GM04503 (cell line): ENCODE measurements around the gene KANK2.
"Not testable (repeated sequence)": the region's sequence is repeated elsewhere in the genome, so short reads cannot be mapped to it uniquely, and the experiment has no call there.

ENCODE experiments used
- DNase-seq: peaks from one replicate; pipeline ENCODE4 v3.0.0-alpha.2; 2012; ENCODE audit warnings: low read depth

KANK2 gene

DNA sequence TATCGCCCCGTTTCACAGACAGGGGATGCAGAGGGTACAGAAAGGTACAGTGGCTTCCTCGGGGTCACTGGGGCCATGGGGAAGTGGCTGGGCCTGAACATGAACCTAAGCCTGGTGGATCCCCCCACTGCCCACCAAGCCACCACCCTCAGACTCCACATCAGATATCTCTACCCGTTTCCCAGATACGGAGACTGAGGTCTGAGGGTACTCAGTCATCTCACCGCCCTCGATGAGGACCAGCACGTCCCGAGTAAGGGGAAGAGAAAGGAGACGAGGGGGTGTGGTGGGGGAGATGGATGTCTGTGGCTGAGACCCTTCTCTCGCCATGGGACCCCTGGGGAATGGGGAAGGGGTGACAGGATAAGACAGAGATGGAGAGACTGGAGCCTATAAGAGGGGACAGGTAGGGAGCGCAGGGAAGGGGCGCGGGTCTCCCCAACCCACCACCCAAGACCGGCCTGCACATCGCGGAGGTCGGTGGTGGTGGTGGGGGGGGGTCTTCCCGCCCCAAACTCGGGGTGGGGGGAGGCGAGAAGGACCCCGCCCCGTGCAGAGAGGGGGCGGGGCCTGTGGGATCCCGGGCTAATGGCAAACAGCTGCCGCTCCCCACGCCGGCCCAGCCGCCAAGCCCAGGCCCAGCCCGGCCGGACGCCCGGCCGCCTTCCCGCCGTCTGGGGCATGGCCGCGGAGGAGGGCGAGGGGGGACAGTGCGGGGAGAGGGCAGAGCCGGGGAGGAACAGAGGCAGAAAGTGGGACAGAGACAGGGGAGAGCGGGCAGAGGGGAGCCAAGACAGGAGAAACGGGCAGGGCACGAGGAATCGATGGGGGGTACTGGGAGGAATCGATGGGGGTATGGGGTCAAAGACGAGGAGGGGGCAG is 698 bp downstream of the KANK2 start:
- no peak for DNase-seq

GRCh38 chr19:11195681-11196080 is 1.7 kb downstream of the KANK2 start:
- no peak for DNase-seq

DNA sequence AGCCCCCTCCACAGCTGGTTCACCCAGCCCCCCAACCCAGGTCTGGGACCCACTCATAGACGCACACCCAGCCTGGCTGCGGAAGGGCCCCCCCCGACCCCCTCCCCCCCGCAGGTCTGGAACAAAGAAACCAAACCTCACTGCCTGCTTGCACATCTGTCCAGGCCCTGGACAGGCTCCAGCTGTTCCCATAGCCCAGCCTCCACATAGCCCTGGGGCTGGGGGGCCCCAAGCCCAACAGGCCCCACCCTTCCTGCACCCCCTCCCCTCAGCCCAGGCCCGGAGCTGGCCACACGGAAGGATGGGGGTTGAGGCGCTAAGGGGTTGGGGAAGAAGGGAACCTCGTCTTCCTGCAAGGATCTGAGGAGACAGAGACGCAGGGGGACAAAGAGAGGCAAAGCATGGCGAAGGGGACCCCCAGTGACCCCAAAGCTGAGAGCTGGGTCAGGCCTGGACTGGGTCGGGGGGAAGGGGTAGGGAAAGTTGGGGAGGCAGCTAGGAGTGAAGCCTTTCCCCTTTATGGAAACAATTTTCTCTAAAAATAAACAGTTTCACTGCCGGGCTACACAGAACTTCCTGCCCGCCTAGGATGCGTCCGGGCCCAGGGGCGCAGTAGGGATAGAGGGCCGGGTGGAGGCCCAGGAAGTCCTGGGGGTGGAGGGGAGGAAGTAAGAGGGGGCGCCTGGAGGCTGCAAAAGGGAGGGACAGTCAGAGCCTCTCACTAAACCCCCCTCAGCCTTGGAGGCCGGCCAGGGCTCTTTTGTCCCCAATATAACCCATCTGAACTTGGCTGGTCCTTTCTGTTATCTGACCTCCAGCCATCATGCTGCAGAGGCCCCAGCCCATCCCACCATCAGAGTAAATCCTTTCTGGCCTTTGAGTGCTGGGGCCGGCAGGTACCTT is 2.4 kb downstream of the KANK2 start:
- no peak for DNase-seq

DNA sequence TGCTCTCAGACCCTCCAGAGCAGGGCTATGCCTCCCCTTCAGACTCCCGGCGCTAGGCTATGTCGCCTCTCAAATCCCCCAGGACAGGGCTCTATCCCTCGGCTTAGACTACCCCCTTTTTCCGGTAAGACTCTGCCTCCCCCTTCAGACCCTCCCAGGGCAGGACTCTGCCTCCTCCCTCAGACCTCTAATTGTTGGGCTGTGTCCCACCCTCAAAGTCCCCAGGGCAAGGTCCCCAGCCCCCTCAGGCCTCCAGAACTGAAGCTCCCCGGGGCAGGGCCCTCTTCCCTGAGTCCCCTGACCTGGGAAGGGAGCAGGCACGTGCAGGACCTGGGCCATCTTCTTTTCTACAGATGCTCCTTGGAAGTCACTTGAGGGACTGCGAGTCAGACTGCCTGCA is 3.2 kb downstream of the KANK2 start:
- DNase-seq = no peak

DNA sequence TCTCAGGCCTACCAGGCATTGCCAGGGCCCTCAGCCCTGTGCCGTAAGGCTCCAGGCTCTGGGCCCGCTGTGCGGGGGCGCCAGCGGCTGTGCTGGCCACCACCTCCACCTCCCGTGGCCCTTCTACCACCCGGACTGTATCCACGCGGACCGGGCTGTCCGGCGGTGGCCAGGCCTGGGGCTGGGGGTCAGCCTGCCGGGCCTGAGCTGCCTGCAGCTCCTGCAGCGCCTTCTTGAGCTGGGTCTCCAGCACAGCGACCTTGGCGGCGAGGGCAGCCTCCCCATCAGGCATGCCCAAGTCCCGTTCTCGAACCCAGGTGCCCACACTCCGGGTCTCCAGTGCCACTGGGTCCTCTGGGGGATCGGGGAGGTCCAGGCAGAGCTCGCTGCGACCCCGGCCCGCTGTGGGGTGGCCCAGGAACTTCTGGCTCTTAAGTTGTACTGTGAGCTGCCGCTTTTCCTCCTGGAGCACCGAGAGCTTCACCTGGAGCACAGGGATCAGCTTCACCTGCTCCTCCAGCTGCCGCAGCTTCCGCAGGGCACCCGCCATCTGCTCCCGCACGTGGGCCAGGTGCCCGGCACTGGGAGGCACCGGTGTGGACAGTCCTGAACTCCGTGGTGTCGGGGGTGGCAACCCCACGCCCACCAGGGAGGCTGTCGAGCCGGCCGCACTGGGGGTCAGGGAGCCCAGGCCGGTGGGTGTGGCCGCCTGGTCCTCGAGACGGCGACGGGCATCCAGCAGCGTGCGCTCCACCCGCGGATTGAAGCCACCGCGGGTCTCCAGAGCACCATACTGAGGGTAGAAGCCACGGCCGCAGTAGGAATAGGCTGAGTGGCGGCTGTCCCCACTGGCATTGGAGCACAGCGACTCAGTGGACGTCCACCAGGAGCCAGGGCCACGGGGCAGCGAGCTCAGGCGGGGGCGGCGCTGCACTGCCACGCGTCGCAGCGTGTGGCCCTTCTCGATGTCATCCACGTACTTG is 4.1 kb downstream of the KANK2 start:
- no peak for DNase-seq

- no peak for DNase-seq
Observed at GRCh38 chr19:11191934-11192333, 5.4 kb downstream of the KANK2 start.

DNA sequence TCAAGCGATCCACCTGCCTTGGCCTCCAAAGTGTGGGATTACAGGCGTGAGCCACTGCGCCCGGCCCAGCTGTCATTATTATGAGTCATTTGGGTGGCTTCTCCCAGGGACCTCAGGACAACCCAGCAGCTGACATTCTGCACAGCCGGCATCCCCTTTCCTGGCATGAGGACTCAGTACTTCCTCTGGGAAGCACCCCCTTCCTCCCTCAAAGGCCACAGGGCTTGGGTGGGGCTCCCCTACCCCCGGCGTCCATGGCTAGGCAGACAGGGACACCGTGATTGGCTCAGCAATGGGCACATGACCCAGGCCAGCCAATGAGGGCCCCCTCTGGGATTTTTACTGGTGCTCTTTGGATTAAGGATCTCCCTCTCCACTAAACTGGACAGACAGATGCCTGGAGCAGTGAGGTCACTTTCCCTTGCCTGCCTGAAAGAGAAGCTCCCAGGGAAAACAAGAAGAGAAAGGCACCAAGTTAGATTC is 6.0 kb downstream of the KANK2 start:
- no peak for DNase-seq

- no peak for DNase-seq
Observed at GRCh38 chr19:11190501-11190900, 6.8 kb downstream of the KANK2 start.

DNA sequence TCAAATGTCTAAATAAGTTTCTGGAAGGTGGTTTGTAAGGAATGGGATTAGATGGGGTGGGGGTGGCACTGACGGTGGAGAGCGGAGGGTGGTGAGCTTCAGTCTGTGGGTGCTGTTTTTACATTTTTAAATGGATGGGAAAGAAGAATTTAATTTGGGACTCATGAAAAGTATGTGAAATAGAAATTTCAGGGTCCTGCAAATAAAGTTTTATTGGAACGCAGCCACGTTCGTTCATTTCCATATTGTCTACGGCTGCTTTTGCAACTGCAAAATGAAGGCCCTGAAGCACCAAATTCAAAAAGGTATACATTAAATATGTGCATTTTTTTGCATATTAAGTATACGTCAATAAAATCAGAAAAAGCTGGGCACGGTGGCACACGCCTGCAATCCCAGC is 9.9 kb downstream of the KANK2 start:
- no peak for DNase-seq

DNA sequence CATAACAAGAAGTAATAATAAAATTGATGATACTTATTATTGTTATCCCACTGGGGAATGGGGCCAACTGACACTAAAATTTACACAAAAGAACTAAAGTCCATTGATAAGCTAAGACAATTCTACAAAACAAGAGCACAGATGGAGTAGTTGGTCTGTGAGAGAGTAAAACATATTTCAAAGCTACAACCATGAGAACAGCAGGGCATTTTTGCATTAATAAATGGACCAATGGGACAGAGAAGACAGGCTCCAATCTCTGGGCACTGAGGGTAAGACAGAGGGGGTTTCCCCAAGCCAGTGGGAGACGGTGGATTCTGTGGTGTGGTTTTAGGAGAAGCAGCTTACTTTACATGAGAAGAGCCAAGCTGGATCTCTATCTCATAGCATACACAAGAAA is 14.4 kb downstream of the KANK2 start:
- DNase-seq = no peak

GRCh38 chr19:11181488-11181887 is 15.9 kb downstream of the KANK2 start:
- no peak for DNase-seq

DNA sequence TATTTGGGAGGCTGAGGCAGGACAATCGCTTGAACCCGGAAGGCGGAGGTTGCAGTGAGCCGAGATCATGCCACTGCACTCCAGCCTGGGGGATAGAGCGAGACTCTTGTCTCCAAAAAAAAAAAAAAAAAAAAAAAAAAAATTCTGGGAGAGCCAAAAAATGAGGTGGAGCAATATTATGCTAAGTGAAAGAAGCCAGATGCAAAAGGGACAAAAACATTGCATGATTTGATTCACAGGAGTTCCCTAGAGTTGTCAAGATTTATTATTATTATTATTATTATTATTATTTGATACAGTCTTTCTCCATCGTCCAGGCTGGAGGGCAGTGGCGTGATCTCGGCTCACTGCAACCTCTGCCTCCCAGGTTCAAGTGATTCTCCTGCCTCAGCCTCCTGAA is 16.4 kb downstream of the KANK2 start:
- not testable (repeated sequence) for DNase-seq

GRCh38 chr19:11180346-11180745 is 17.0 kb downstream of the KANK2 start:
- DNase-seq = no peak

DNA sequence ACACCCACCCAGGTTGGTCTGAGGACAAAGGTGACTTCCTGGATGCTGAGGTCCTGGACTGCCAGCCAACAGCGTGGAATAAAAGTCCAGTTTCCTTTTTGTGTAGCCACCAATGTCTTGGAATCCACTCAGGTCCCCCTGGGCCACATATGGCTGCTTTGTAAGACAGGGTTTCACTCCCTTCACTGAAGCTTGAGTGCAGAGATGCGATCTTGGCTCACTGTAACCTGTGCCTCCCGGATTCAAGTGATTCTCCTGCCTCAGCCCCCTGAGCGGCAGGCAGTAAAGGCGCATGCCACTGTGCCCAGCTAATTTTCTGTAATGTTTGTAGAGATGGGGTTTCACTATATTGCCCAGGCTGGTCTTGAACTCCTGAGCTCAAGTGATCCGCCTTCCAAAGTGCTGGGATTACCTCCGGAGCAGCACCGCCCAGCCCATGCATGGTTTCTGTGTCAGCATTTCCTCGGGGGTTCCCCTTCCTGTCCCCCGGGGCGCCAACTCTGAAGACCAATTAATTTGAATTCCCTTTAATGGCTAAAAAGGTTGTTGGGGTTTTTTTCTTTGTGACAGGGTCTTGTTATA is 17.5 kb downstream of the KANK2 start:
- no peak for DNase-seq

- not testable (repeated sequence) for DNase-seq
Observed at GRCh38 chr19:11179145-11179465, 18.2 kb downstream of the KANK2 start.

DNA sequence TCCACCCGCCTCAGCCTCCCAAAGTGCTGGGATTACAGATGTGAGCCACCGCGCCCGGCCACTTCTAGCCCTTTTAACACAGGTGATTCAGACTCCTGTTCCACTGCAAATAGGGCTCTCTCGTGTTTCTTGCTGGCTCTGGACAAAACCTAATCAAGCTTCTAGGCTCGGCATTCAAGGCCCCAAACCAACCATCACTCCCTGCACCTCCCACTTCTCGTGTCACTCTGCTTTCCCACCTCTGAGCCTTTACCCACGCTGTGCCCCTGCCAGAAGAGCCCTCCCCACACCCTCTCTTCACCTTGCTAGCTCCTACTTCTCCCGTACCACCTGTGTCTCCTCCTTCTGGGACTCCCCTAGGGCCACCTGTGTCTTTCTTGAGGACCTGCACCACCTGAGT is 19.8 kb downstream of the KANK2 start:
- no peak for DNase-seq

DNA sequence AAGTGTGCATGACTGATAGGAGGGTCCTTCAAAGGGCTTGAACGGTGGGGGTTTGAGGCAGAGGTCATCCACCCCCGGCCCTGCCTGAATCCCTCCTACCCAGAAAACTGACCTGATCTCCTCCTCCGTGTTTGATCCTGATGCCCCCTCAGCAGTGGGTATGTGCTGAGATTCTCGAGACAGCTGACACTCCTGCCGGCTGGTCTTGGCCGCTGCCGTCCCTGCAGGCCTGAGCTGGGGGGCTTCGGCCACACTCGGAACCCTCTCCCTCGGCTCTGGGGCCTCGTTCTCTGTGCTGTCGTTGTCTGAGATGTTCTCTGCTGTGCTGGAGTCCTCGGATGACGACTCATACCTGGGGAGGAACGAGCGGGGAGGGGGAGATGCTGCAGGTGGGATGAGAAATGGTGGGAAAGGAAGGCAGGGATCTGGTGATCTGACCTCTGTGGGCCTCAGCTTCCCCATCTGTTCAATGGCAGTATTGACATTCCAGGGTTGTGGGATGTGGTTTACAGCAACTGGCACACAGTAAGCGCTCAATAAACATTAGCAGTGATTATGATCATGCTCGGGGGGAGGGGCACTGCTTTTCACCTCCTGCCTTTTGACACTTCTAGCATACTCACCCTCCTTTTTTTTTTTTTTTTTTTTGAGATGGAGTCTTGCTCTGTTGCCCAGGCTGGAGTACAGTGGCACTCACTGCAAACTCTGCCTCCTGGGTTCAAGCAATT is 20.7 kb downstream of the KANK2 start:
- DNase-seq = no peak

DNA sequence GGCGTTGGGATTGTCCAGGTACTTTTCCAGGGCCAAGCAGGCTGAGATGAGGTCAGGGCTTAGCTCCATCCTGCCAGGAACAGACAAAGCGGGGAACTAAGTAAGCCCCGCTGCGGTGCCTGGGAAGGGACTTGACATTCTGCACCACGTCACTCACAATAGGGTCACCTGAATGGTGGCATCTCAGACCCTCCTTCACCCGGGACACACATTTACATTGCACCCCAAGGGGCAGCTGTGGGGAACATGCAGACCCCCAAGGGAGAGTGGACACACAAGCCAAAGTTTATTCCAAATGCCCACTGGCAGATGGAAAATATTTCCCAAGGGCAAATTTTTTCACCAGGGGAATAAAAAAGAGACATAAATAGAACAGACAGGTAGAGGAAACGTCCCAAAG is 21.4 kb downstream of the KANK2 start:
- DNase-seq = no peak

- no peak for DNase-seq
Observed at GRCh38 chr19:11174336-11174735, 23.0 kb downstream of the KANK2 start.

GRCh38 chr19:11173516-11174155 is 23.7 kb downstream of the KANK2 start:
- DNase-seq = no peak
